T-cell (primary cell): ENCODE measurements around the gene CCRL2. TPM values are rescaled to one million over a fixed set of nuclear protein-coding genes. Genes with fewer than 3 reads are reported as not detected.

Experiments used
- ATAC-seq, 4 experiments: fragments of 200-7000 bp in 3 of 4; fragments of 150-1000 bp in 1 of 4; cut with Tn5 transposase; replicated peaks in 1 of 4; 1 replicate in 3 of 4; 2 replicates in 1 of 4; pipeline ENCODE4 v1.10.0; 2021; ENCODE audit warnings: moderate library complexity in 3 of 4, mild to moderate bottlenecking in 2 of 4, moderate number of reproducible peaks in 1 of 4
- CTCF ChIA-PET, 2 donors: fragments of 300-600 bp; sonication (Branson Sonifier 250); formaldehyde crosslinking; loops; one replicate each; lab custom pipeline; 2022; ENCODE audit warnings: antibody characterized with exemption in 2 of 2; lab: Charles Lee
- POLR2A ChIA-PET, 2 donors: fragments of 300-600 bp; sonication (Branson Sonifier 250); formaldehyde crosslinking; loops; one replicate each; lab custom pipeline; 2022; ENCODE audit warnings: antibody characterized with exemption in 2 of 2; lab: Charles Lee
- DNase-seq, 35 experiments: peaks; one replicate each; pipeline versions ENCODE4 v3.0.0 to v3.0.0-alpha.2; 2013 to 2023
- H3K27ac ChIP-seq: one replicate; pipeline ENCODE4 v1.5.1; 2013; ENCODE audit warnings: low read length
- H3K27me3 ChIP-seq, 2 experiments: replicated peaks in 1 of 2; 1 replicate in 1 of 2; 2 replicates in 1 of 2; pipeline versions ENCODE4 v1.6.1 to v1.7.0; 2013; ENCODE audit warnings: low read length in 1 of 2, mixed read lengths in 1 of 2; ENCODE audit not compliant: control insufficient read depth in 2 of 2, insufficient read depth in 2 of 2; ENCODE audit errors: extremely low read depth in 1 of 2
- H3K36me3 ChIP-seq, 2 donors: 1 replicate in 1 of 2; 2 replicates in 1 of 2; pipeline versions ENCODE4 v1.6.1 to v1.7.0; 2013; ENCODE audit warnings: low read length in 1 of 2; ENCODE audit not compliant: control insufficient read depth in 2 of 2, insufficient read depth in 1 of 2; ENCODE audit errors: extremely low read depth in 1 of 2
- H3K4me1 ChIP-seq, 2 experiments: 1 replicate in 1 of 2; 2 replicates in 1 of 2; pipeline versions ENCODE4 v1.6.1 to v1.7.0; 2013; ENCODE audit warnings: low read length in 2 of 2, mixed read lengths in 1 of 2; ENCODE audit not compliant: insufficient read depth in 2 of 2, control insufficient read depth in 1 of 2; ENCODE audit errors: extremely low read depth in 1 of 2
- H3K4me3 ChIP-seq, 2 donors: 1 replicate in 1 of 2; 2 replicates in 1 of 2; pipeline versions ENCODE4 v1.5.1 to v1.7.0; 2013; ENCODE audit warnings: mild to moderate bottlenecking in 2 of 2, low read length in 1 of 2, moderate library complexity in 1 of 2; ENCODE audit not compliant: control insufficient read depth in 1 of 2; ENCODE audit errors: extremely low read depth in 1 of 2
- H3K9me3 ChIP-seq: 2 replicates; pipeline ENCODE4 v1.7.0; 2013
- H3K27ac Mint-ChIP-seq, 2 donors: one replicate each; pipeline ENCODE4 v1.8.0; 2020 to 2021; ENCODE audit warnings: mild to moderate bottlenecking in 2 of 2, mixed read lengths in 2 of 2
- H3K27me3 Mint-ChIP-seq, 2 donors: one replicate each; pipeline ENCODE4 v1.8.0; 2021 to 2022; ENCODE audit warnings: mixed read lengths in 2 of 2
- H3K36me3 Mint-ChIP-seq: one replicate; pipeline ENCODE4 v1.8.0; 2021; ENCODE audit warnings: mixed read lengths
- H3K4me1 Mint-ChIP-seq, 3 donors: one replicate each; pipeline ENCODE4 v1.8.0; 2020 to 2022; ENCODE audit warnings: mixed read lengths in 3 of 3, mild to moderate bottlenecking in 1 of 3
- H3K4me3 Mint-ChIP-seq, 3 donors: one replicate each; pipeline ENCODE4 v1.8.0; 2020 to 2022; ENCODE audit warnings: mild to moderate bottlenecking in 3 of 3, mixed read lengths in 3 of 3, moderate library complexity in 3 of 3
- H3K9me3 Mint-ChIP-seq, 3 donors: one replicate each; pipeline ENCODE4 v1.8.0; 2020 to 2022; ENCODE audit warnings: mixed read lengths in 3 of 3
- WGBS: methylation state at CpG from one replicate; pipeline ENCODE4 v1.1.5; 2013; ENCODE audit warnings: missing lambda C conversion rate; ENCODE audit not compliant: insufficient coverage; 5-methylcytosine and 5-hydroxymethylcytosine counted together
- total RNA-seq, 35 experiments: library from RNA in 6 of 35; stranded (reverse) in 6 of 35; fragments of 120-200 nt in 1 of 35; gene quantifications; one replicate each; pipeline versions ENCODE4 v1.2.1 to v1.2.4 and lab custom pipeline; 2013 to 2026

Gene CCRL2
- total RNA-seq, 5 donors from 2014 or later (not counting 1 experiment from before 2014, with no cell fraction given), result 1.1 to 2.5 (median 1.6) TPM

DNA sequence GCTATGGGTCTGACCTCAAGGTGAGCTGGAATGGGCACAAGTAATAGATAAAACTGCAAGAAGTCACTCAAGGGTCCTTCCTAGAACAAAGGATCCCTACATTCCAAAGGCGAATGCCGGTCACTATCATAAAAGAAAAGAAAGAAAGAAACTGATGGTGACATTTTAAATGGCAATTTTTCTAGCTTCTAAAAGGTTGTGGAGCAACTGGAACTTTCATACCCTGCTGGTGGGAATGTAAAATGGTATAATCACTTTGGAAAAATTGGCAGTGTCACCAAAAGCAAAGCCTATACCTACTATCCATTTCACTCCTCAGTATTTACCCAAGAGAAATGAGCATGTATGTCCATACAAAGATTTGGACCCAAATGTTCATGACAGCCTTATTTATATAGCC is 4.2 kb downstream of the CCRL2 start:
- no peak overlapping the region for H3K4me3 ChIP-seq
- H3K4me1 ChIP-seq, result peaks cover 24 to 26% of the 10 kb centered on the region in 2 experiments
- no peaks in the 10 kb centered on the region for H3K27me3 ChIP-seq
- Mint-ChIP-seq H3K27me3 (no peaks in the 10 kb centered on the region), H3K27ac (peak overlapping the region in 1 of 2 donors; percentile 19), H3K36me3 (no peaks in the 10 kb centered on the region), H3K4me1 (peaks cover 34 to 42% (median 38%) of the 10 kb centered on the region in 3 donors), H3K9me3 (no peaks in the 10 kb centered on the region), H3K4me3 (no peak overlapping the region)
- no peak for DNase-seq
- H3K36me3 ChIP-seq, result no peaks in the 10 kb centered on the region
- ChIA-PET POLR2A (no interaction called here), CTCF (no interaction called here)
- no peak overlapping the region for H3K27ac ChIP-seq
- no peak for ATAC-seq
- H3K9me3 ChIP-seq, result no peaks in the 10 kb centered on the region
- no CpG with 5 or more reads among the region's 2 CpGs for WGBS

DNA sequence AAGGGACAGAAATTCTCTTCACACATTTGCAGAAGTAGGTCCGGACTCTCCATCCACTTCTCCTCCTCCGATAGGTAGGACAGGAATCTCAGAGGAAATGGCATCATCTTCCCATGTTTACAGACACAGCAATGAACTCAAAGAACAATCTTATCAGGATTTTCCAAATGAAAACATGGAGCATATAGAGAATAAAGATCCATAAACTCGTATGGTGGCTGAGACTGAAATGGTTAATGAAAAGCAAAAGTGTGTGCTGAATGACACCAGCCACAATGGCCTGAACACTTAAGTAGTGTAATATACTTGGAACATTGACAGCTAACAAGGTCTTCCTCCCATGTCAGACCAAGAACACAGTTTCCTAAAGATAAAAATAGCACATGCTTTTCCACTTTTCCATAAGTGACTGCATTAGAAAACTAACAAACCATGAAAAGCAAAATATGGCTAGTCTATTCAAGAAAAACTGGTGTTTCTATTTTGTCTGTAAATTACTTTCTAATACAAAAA is 5.8 kb downstream of the CCRL2 start:
- no peak for ATAC-seq
- H3K36me3 ChIP-seq, result no peaks in the 10 kb centered on the region
- no peak overlapping the region for H3K4me3 ChIP-seq
- H3K4me1 ChIP-seq, result peaks cover 10 to 20% of the 10 kb centered on the region in 2 experiments
- H3K9me3 Mint-ChIP-seq, result no peaks in the 10 kb centered on the region
- no CpG with 5 or more reads among the region's 3 CpGs for WGBS
- H3K36me3 Mint-ChIP-seq, result no peaks in the 10 kb centered on the region
- ChIA-PET POLR2A (no interaction called here), CTCF (no interaction called here)
- H3K27ac ChIP-seq, result no peak overlapping the region
- H3K27ac Mint-ChIP-seq, result no peak overlapping the region
- no peak overlapping the region for H3K4me3 Mint-ChIP-seq
- no peak for DNase-seq
- H3K27me3 Mint-ChIP-seq, result no peaks in the 10 kb centered on the region
- no peaks in the 10 kb centered on the region for H3K27me3 ChIP-seq
- peaks cover 22 to 35% (median 24%) of the 10 kb centered on the region in 3 donors for H3K4me1 Mint-ChIP-seq
- H3K9me3 ChIP-seq, result no peaks in the 10 kb centered on the region

DNA sequence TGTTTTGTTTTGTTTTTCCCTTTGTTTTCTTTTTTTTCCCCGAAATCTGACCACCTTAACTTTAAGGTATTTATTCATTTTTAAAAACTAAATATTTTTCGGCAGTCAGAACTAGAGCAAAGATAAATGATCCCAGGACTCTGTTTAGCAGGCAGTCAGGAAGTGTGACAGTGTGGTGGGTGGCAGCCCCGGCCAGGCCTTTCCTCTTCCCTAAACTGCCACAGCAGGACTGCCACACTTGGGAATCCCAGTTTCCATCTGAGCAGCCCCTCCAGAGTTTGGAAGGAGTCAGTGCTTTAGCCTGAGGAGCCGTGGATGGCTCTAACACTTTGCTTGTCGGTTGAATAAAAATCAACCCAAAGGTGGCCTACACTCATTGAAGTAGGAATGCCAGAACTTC is 6.9 kb downstream of the CCRL2 start:
- Mint-ChIP-seq H3K9me3 (no peaks in the 10 kb centered on the region), H3K36me3 (no peaks in the 10 kb centered on the region), H3K27ac (no peak overlapping the region), H3K4me3 (no peak overlapping the region), H3K4me1 (peaks cover 14 to 29% (median 15%) of the 10 kb centered on the region in 3 donors), H3K27me3 (no peaks in the 10 kb centered on the region)
- Histone ChIP-seq H3K4me3 (no peak overlapping the region), H3K36me3 (no peaks in the 10 kb centered on the region), H3K27me3 (no peaks in the 10 kb centered on the region), H3K27ac (no peak overlapping the region), H3K4me1 (peaks cover 8 to 10% of the 10 kb centered on the region in 2 experiments), H3K9me3 (no peaks in the 10 kb centered on the region)
- 86% methylated on average over 3 of the region's 5 CpGs for WGBS
- DNase-seq (no peak), ATAC-seq (no peak)
- ChIA-PET POLR2A (no interaction called here), CTCF (no interaction called here)

DNA sequence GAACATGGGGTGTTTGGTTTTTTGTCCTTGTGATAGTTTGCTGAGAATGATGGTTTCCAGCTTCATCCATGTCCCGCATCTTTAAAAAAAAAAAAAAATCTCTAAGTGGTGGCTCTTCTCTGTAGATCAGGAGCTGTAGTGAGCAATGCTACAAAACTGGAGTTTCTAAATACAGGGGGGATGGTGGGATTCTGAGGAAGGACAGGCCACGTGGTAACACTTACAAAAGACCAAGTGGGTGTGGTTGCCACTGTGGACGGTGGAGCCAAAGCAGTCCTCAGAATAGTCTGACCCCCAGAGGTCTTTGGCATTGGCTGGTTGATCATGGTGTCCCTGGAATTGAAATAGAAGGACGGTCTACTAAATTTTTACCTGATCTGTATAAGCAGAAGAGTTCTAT is 7.7 kb downstream of the CCRL2 start:
- H3K4me1 Mint-ChIP-seq, result peaks cover 10 to 21% (median 12%) of the 10 kb centered on the region in 3 donors
- H3K4me3 Mint-ChIP-seq, result no peak overlapping the region
- H3K27me3 Mint-ChIP-seq, result no peaks in the 10 kb centered on the region
- Histone ChIP-seq H3K4me1 (peaks cover 3 to 5% of the 10 kb centered on the region in 2 experiments), H3K27me3 (no peaks in the 10 kb centered on the region), H3K9me3 (no peaks in the 10 kb centered on the region), H3K27ac (no peak overlapping the region), H3K36me3 (no peaks in the 10 kb centered on the region), H3K4me3 (no peak overlapping the region)
- DNase-seq (no peak), ATAC-seq (no peak)
- ChIA-PET CTCF (no interaction called here), POLR2A (interaction anchor here in 1 of 2 donors (0.7 kb wide), 1 partner anchor 457 kb away, joined by 4 read pairs; no protein-coding TSS in a partner anchor)
- H3K36me3 Mint-ChIP-seq, result no peaks in the 10 kb centered on the region
- no peaks in the 10 kb centered on the region for H3K9me3 Mint-ChIP-seq
- 14% methylated on average over 1 of the region's 4 CpGs for WGBS
- no peak overlapping the region for H3K27ac Mint-ChIP-seq

DNA sequence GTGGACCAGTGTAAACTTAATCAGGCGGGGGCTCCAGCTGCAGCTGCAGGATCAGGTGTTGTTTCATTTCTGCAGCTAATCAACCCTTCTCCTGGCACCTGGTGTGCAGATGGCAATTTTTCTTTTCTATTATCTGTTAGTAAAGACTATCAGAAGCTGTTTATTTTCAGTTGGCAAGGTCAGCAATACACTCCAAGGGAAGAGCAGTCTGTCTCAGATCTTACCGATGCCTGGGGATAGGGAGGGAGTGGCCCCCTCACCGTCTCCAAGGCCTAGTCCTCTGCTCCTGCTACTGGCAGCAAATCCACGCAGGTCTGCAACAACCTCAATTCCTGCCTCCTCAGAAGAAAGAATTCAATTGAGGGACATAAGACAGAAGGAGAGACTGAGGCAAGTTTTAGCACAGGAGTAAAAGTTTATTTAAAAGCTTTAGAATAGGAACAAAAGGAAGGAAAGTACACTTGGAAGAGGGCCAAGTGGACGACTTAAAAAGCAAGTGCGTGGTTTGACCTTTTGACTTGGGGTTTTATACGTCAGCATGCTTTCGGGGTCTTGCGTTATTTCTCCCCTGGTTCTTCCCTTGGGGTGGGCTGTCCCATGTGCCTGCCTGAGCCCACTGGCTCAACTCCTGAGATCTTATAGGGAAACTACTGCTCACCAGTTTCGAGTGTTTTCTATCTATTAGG is 9.2 kb downstream of the CCRL2 start:
- no peak overlapping the region for H3K4me3 ChIP-seq
- H3K27ac Mint-ChIP-seq, result no peak overlapping the region
- ATAC-seq, result no peak

DNA sequence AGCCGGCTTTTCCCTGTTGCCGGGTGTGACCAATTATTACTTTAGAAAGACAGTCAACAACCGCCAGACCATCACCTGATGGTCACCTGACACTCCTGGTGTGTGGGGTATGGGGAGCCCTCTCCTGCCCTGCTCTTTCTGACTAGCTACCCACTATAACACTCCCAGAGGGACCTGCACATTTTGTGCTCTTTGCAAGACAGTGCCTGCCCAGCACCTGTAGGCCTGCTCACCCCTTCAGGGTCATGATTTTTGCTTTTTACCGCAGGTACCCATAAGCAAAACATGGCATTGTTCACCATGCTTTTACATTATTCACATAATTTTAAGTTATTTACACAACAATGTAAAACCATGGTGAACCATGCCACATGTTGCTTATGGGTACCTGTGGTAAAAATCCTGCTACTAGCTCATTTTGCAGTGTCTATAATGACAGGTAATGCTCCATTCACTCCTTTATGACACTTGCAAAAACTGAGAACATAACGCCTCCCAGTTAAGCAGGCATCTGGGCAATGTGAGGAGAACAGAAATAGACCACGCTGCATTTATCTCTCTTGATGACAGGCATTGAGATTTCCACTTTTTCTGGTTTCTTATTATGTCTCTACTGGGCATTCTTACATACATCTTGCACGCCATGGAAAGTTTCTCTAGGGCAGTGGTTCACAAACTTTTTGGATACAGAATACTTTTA is 9.9 kb downstream of the CCRL2 start:
- H3K27me3 Mint-ChIP-seq, result no peaks in the 10 kb centered on the region
- ChIA-PET POLR2A (no interaction called here), CTCF (interaction anchor here in 1 of 2 donors (0.6 kb wide), 1 partner anchor 18 kb away, joined by 3 read pairs; no protein-coding TSS in a partner anchor)
- Histone ChIP-seq H3K9me3 (no peaks in the 10 kb centered on the region), H3K4me3 (no peak overlapping the region), H3K36me3 (no peaks in the 10 kb centered on the region), H3K27ac (no peak overlapping the region), H3K27me3 (no peaks in the 10 kb centered on the region), H3K4me1 (no peaks in the 10 kb centered on the region)
- H3K36me3 Mint-ChIP-seq, result no peaks in the 10 kb centered on the region
- H3K4me1 Mint-ChIP-seq, result peaks cover 7 to 15% (median 7%) of the 10 kb centered on the region in 3 donors
- DNase-seq (no peak), ATAC-seq (no peak)
- H3K4me3 Mint-ChIP-seq, result no peak overlapping the region
- no CpG with 5 or more reads among the region's 7 CpGs for WGBS
- no peaks in the 10 kb centered on the region for H3K9me3 Mint-ChIP-seq
- no peak overlapping the region for H3K27ac Mint-ChIP-seq

More for the DNA sequence above, 9.2 kb downstream of the CCRL2 start:
- no peak overlapping the region for H3K27ac ChIP-seq
- H3K36me3 Mint-ChIP-seq, result no peaks in the 10 kb centered on the region
- no peaks in the 10 kb centered on the region for H3K27me3 ChIP-seq
- no peaks in the 10 kb centered on the region for H3K27me3 Mint-ChIP-seq
- ChIA-PET CTCF (no interaction called here), POLR2A (no interaction called here)
- 33% methylated on average over 6 of the region's 10 CpGs for WGBS
- H3K4me1 Mint-ChIP-seq, result peaks cover 7 to 15% (median 7%) of the 10 kb centered on the region in 3 donors
- H3K4me3 Mint-ChIP-seq, result no peak overlapping the region
- H3K4me1 ChIP-seq, result no peaks in the 10 kb centered on the region
- no peak for DNase-seq
- H3K36me3 ChIP-seq, result no peaks in the 10 kb centered on the region
- no peaks in the 10 kb centered on the region for H3K9me3 ChIP-seq
- H3K9me3 Mint-ChIP-seq, result no peaks in the 10 kb centered on the region
